Measurements from ENCODE around the gene NFKBIE. TPM values are rescaled to one million over a fixed set of nuclear protein-coding genes. Genes with fewer than 3 reads are reported as not detected.

Gene NFKBIE
- total RNA-seq, 1 experiment from 2014 or later: 9.7 TPM

DNA sequence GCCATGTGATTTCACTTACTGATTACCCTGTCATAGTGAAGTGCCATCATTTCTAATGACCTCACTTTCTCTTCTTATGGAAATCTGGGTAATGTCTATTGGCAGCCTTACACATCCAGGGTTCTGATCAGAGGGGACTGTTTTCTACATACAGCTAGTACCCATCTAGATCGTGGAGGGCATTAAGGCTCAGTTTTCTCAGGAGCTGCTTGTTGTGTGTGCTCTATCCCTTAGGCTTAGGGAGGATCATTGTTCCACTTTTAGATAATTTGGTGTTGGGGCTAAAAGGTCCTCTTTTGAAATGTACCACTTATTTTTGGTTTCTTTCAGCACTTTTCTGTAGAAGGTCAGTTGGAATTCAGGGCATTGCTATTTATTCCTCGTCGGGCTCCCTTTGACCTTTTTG is 14.6 kb downstream of the NFKBIE start:
- Histone ChIP-seq H3K27ac (ENCODE audit: insufficient read length, low read depth, low read length) (no peak overlapping the region), H3T11ph (ENCODE audit: low read length) (no peak overlapping the region), H3K23ac (ENCODE audit: insufficient read length, low read depth, low read length) (no peak overlapping the region), H2BK12ac (ENCODE audit: insufficient read length, low read depth, low read length) (no peak overlapping the region), H2AK5ac (ENCODE audit: insufficient read length, low read length) (no peak overlapping the region), H2BK20ac (ENCODE audit: low read depth, low read length, poor library complexity, severe bottlenecking) (no peak overlapping the region), H3K4me2 (ENCODE audit: insufficient read depth, insufficient read length, low read length) (no peak overlapping the region), H3K14ac (ENCODE audit: insufficient read depth, low read length) (no peak overlapping the region), H2AFZ (ENCODE audit: low read length) (no peak overlapping the region), H3K23me2 (ENCODE audit: insufficient read length, low read depth, low read length, poor library complexity, severe bottlenecking) (peaks cover 9% of the 10 kb centered on the region), H4K91ac (ENCODE audit: insufficient read length, low read depth, low read length) (no peak overlapping the region), H3K4ac (ENCODE audit: low read depth, low read length) (no peak overlapping the region), H3K79me2 (ENCODE audit: insufficient read depth, low read length) (peaks cover 27% of the 10 kb centered on the region), H4K8ac (replicated peaks; ENCODE audit: insufficient read length, low read depth, low read length) (no peak overlapping the region), H2BK5ac (ENCODE audit: insufficient read length, low read length) (no peak overlapping the region), H3K27me3 (ENCODE audit: insufficient read depth, low read length) (no peaks in the 10 kb centered on the region), H4K20me1 (ENCODE audit: control insufficient read depth, insufficient read depth, insufficient read length) (no peaks in the 10 kb centered on the region), H3K79me1 (ENCODE audit: insufficient read depth, low read depth, low read length, poor library complexity, severe bottlenecking) (no peaks in the 10 kb centered on the region), H2BK15ac (ENCODE audit: low read depth, low read length) (no peak overlapping the region), H3K9me3 (ENCODE audit: control insufficient read depth, low read depth, low read length) (no peaks in the 10 kb centered on the region), H3K18ac (ENCODE audit: insufficient read length, low read depth, low read length) (no peak overlapping the region), H4K5ac (ENCODE audit: insufficient read length, low read depth, low read length) (no peak overlapping the region), H3K56ac (ENCODE audit: insufficient read length, low read depth, low read length) (no peak overlapping the region), H2BK120ac (ENCODE audit: low read depth, low read length, poor library complexity, severe bottlenecking) (no peak overlapping the region), H3K9ac (ENCODE audit: extremely low read depth, insufficient read length, low read length) (no peak overlapping the region), H3K4me1 (ENCODE audit: insufficient read depth, low read length) (peaks cover 5% of the 10 kb centered on the region; the same call in 1 of the 2 replicates)
- no peak for DNase-seq
- H3K9me3 Mint-ChIP-seq: peaks cover 3 to 4% of the 10 kb centered on the region in 2 experiments; a peak in 3 of 5 replicates
- peak overlapping the region in 1 of 3 experiments; percentile 50; a peak in 2 of 7 replicates for H3K27ac Mint-ChIP-seq
- H3K36me3 Mint-ChIP-seq (ENCODE audit: insufficient read depth in 1 of 3, low read depth in 3 of 3): peaks cover 68 to 87% (median 87%) of the 10 kb centered on the region in 3 experiments
- H3K27me3 Mint-ChIP-seq (ENCODE audit: low read depth): peaks cover 3% of the 10 kb centered on the region; the same call in 1 of the 2 replicates
- WGBS (ENCODE audit: extremely low coverage, insufficient read length, low lambda C conversion rate): no CpG with 5 or more reads among the region's 3 CpGs
- H3K4me3 Mint-ChIP-seq: peak overlapping the region in 1 of 2 experiments; percentile 99; a peak in 1 of 5 replicates
- peaks cover 45 to 48% of the 10 kb centered on the region in 2 experiments for H3K4me1 Mint-ChIP-seq
- TF ChIP-seq, protein P1, sequence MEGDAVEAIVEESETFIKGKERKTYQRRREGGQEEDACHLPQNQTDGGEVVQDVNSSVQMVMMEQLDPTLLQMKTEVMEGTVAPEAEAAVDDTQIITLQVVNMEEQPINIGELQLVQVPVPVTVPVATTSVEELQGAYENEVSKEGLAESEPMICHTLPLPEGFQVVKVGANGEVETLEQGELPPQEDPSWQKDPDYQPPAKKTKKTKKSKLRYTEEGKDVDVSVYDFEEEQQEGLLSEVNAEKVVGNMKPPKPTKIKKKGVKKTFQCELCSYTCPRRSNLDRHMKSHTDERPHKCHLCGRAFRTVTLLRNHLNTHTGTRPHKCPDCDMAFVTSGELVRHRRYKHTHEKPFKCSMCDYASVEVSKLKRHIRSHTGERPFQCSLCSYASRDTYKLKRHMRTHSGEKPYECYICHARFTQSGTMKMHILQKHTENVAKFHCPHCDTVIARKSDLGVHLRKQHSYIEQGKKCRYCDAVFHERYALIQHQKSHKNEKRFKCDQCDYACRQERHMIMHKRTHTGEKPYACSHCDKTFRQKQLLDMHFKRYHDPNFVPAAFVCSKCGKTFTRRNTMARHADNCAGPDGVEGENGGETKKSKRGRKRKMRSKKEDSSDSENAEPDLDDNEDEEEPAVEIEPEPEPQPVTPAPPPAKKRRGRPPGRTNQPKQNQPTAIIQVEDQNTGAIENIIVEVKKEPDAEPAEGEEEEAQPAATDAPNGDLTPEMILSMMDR (conservative IDR thresholded peaks at IDR 0.05): no peak

Data from H9 (cell line).